HG02678 (cell line): ENCODE results near the gene SNAPC1.
"Not testable (repeated sequence)": the region's sequence is repeated elsewhere in the genome, so short reads cannot be mapped to it uniquely, and the experiment has no call there.

Source experiments
- ATAC-seq: cut with Tn5 transposase; IDR thresholded peaks from one replicate; pipeline ENCODE4 v1.9.1; 2021; ENCODE audit warnings: mild to moderate bottlenecking, moderate library complexity; ENCODE audit not compliant: unreplicated experiment

SNAPC1 gene

GRCh38 chr14:61749867-61750266, 12.4 kb upstream of the SNAPC1 start:
- no peak for ATAC-seq

- ATAC-seq: peak; percentile 94
Measured at GRCh38 chr14:61750708-61751474, 11.3 kb upstream of the SNAPC1 start.

- no peak for ATAC-seq
Measured at GRCh38 chr14:61751475-61751989, 10.7 kb upstream of the SNAPC1 start.

- peak; percentile 41 for ATAC-seq
Measured at GRCh38 chr14:61752626-61753025, 9.6 kb upstream of the SNAPC1 start.

- ATAC-seq: no peak
Measured at GRCh38 chr14:61753631-61754030, 8.6 kb upstream of the SNAPC1 start.

- ATAC-seq: no peak
Measured at GRCh38 chr14:61754627-61755381, 7.4 kb upstream of the SNAPC1 start.

GRCh38 chr14:61755382-61755742, 6.9 kb upstream of the SNAPC1 start:
- not testable (repeated sequence) for ATAC-seq

GRCh38 chr14:61756135-61756534, 6.1 kb upstream of the SNAPC1 start:
- ATAC-seq: no peak

- ATAC-seq: no peak
Measured at GRCh38 chr14:61759878-61760277, 2.3 kb upstream of the SNAPC1 start.

GRCh38 chr14:61761557-61761956, 663 bp upstream of the SNAPC1 start:
- no peak for ATAC-seq

- ATAC-seq: no peak
Measured at GRCh38 chr14:61764342-61765122, 2.3 kb downstream of the SNAPC1 start.

- no peak for ATAC-seq
Measured at GRCh38 chr14:61765225-61765943, 3.2 kb downstream of the SNAPC1 start.

GRCh38 chr14:61766151-61766550, 3.9 kb downstream of the SNAPC1 start:
- no peak for ATAC-seq

GRCh38 chr14:61768240-61768639, 6.0 kb downstream of the SNAPC1 start:
- no peak for ATAC-seq

- no peak for ATAC-seq
Measured at GRCh38 chr14:61769893-61770292, 7.7 kb downstream of the SNAPC1 start.

GRCh38 chr14:61774861-61775260, 12.6 kb downstream of the SNAPC1 start:
- no peak for ATAC-seq

- ATAC-seq: peak; percentile 71
Measured at GRCh38 chr14:61780125-61780524, 17.9 kb downstream of the SNAPC1 start.

- ATAC-seq: no peak
Measured at GRCh38 chr14:61797309-61797708, 35.1 kb downstream of the SNAPC1 start.

GRCh38 chr14:61802010-61802568, 39.9 kb downstream of the SNAPC1 start:
- ATAC-seq: no peak

GRCh38 chr14:61803755-61804154, 41.5 kb downstream of the SNAPC1 start:
- peak; percentile 53 for ATAC-seq
